ENCODE measurements around the gene CREB3L2. TPM values are rescaled to one million over a fixed set of nuclear protein-coding genes. Genes with fewer than 3 reads are reported as not detected.
"Not testable (repeated sequence)": the region's sequence is repeated elsewhere in the genome, so short reads cannot be mapped to it uniquely, and the experiment has no call there.

Gene CREB3L2
- total and polyA plus RNA-seq, 2 donors (not counting 1 experiment from before 2014, with no cell fraction given) = 13.8 to 25.1 TPM

GRCh38 chr7:138040063-138040462, 38.2 kb upstream of the CREB3L2 start:
- H3K4me3 ChIP-seq (ENCODE audit: control extremely low read depth in 1 of 5, extremely low read depth in 1 of 5, insufficient read depth in 1 of 5, low read depth in 2 of 5, low read length in 4 of 5); H3K27ac Mint-ChIP-seq; H3K36me3 ChIP-seq (replicated peaks in 1 of 2; ENCODE audit: control extremely low read depth in 1 of 2, control insufficient read depth in 1 of 2, extremely low read depth in 1 of 2, insufficient read depth in 2 of 2, low read length in 1 of 2); POLR2A ChIA-PET; H3K9ac ChIP-seq (ENCODE audit: low read length); ATAC-seq (ENCODE audit: low read depth); H3K27me3 Mint-ChIP-seq; H3K4me1 ChIP-seq (ENCODE audit: control insufficient read depth in 2 of 2, insufficient read depth in 2 of 2, low read length in 2 of 2); H3K27ac ChIP-seq (ENCODE audit: low read length in 2 of 2); H3K9me3 Mint-ChIP-seq (ENCODE audit: insufficient read depth); H3K4me2 ChIP-seq (replicated peaks; ENCODE audit: low read depth, low read length, poor library complexity, severe bottlenecking); H2AFZ ChIP-seq (ENCODE audit: insufficient read depth, low read depth, low read length, poor library complexity, severe bottlenecking); H3K79me2 ChIP-seq (ENCODE audit: control insufficient read depth, insufficient read depth, low read length); H3K9me3 ChIP-seq (ENCODE audit: control extremely low read depth in 1 of 3, control insufficient read depth in 2 of 3, insufficient read depth in 1 of 3, low read length in 2 of 3); DNase-seq; H3K27me3 ChIP-seq (replicated peaks in 1 of 4; ENCODE audit: control extremely low read depth in 1 of 4, control insufficient read depth in 3 of 4, insufficient read depth in 4 of 4, low read length in 3 of 4); intact Hi-C loops (cut with micrococcal nuclease); H4K20me1 ChIP-seq (ENCODE audit: control insufficient read depth, insufficient read depth, low read length, poor library complexity, severe bottlenecking): not testable (repeated sequence)
- CTCF ChIA-PET = interaction anchor here (1.0 kb wide), 1 partner anchor 31 kb away, joined by 3 read pairs; no protein-coding TSS in a partner anchor
- Mint-ChIP-seq H3K4me1 (peaks cover 25% of the 10 kb centered on the region), H3K4me3 (peak overlapping the region; percentile 8)
- no CpG with 5 or more reads among the region's 1 CpG for WGBS (ENCODE audit: insufficient coverage)

DNA sequence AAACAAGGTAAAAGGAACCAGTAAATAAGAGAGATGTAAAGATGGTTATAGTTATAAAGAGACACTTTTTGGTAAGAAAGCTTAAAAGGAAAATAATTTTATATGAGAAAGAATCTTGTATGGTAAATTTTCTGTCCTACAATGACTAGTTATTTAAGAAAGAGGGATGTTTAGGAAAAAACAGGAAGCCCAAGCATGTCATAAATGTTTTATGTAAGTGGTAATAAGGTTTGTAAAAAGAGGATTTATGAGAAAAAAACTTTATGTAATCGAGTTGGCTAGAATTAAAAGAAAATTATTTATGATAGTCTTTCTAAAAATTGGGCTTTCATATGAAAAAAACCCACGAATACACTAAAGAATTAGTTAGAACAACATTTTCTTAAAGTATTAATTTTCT, 34.2 kb upstream of the CREB3L2 start:
- TF ChIP-seq, protein P1, sequence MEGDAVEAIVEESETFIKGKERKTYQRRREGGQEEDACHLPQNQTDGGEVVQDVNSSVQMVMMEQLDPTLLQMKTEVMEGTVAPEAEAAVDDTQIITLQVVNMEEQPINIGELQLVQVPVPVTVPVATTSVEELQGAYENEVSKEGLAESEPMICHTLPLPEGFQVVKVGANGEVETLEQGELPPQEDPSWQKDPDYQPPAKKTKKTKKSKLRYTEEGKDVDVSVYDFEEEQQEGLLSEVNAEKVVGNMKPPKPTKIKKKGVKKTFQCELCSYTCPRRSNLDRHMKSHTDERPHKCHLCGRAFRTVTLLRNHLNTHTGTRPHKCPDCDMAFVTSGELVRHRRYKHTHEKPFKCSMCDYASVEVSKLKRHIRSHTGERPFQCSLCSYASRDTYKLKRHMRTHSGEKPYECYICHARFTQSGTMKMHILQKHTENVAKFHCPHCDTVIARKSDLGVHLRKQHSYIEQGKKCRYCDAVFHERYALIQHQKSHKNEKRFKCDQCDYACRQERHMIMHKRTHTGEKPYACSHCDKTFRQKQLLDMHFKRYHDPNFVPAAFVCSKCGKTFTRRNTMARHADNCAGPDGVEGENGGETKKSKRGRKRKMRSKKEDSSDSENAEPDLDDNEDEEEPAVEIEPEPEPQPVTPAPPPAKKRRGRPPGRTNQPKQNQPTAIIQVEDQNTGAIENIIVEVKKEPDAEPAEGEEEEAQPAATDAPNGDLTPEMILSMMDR (IDR thresholded peaks at IDR 0.05) = no peak
- no peak for TF ChIP-seq EZH2 (IDR thresholded peaks at IDR 0.05; ENCODE audit: borderline replicate concordance, insufficient read depth, low read depth, low read length, poor library complexity, severe bottlenecking)
- Mint-ChIP-seq H3K27ac (no peak overlapping the region), H3K9me3 (ENCODE audit: insufficient read depth) (peaks cover 3% of the 10 kb centered on the region), H3K4me1 (peaks cover 49% of the 10 kb centered on the region), H3K4me3 (no peak overlapping the region), H3K27me3 (peaks cover 4% of the 10 kb centered on the region)
- H3K9me3 ChIP-seq (ENCODE audit: control extremely low read depth in 1 of 3, control insufficient read depth in 2 of 3, insufficient read depth in 1 of 3, low read length in 2 of 3) = peaks cover 0 to 10% (median 0%) of the 10 kb centered on the region in 3 donors
- no peak overlapping the region for H3K9ac ChIP-seq (ENCODE audit: low read length)
- WGBS (ENCODE audit: insufficient coverage) = no CpG with 5 or more reads among the region's 2 CpGs
- H2AFZ ChIP-seq (ENCODE audit: insufficient read depth, low read depth, low read length, poor library complexity, severe bottlenecking) = no peak overlapping the region
- H4K20me1 ChIP-seq (ENCODE audit: control insufficient read depth, insufficient read depth, low read length, poor library complexity, severe bottlenecking) = no peaks in the 10 kb centered on the region
- ATAC-seq (ENCODE audit: low read depth) (no peak), DNase-seq (no peak)
- no peaks in the 10 kb centered on the region for H3K79me2 ChIP-seq (ENCODE audit: control insufficient read depth, insufficient read depth, low read length)
- no peak overlapping the region for H3K4me3 ChIP-seq (ENCODE audit: control extremely low read depth in 1 of 5, extremely low read depth in 1 of 5, insufficient read depth in 1 of 5, low read depth in 2 of 5, low read length in 4 of 5)
- ChIA-PET POLR2A (no interaction called here), CTCF (no interaction called here)
- peaks cover 28 to 35% of the 10 kb centered on the region in 2 donors for H3K4me1 ChIP-seq (ENCODE audit: control insufficient read depth in 2 of 2, insufficient read depth in 2 of 2, low read length in 2 of 2)
- no peaks in the 10 kb centered on the region for H3K27me3 ChIP-seq (replicated peaks in 1 of 4; ENCODE audit: control extremely low read depth in 1 of 4, control insufficient read depth in 3 of 4, insufficient read depth in 4 of 4, low read length in 3 of 4)
- no peaks in the 10 kb centered on the region for H3K36me3 ChIP-seq (replicated peaks in 1 of 2; ENCODE audit: control extremely low read depth in 1 of 2, control insufficient read depth in 1 of 2, extremely low read depth in 1 of 2, insufficient read depth in 2 of 2, low read length in 1 of 2)
- H3K27ac ChIP-seq (ENCODE audit: low read length in 2 of 2) = no peak overlapping the region
- intact Hi-C loops (cut with micrococcal nuclease) = no loop called here
- H3K4me2 ChIP-seq (replicated peaks; ENCODE audit: low read depth, low read length, poor library complexity, severe bottlenecking) = no peak overlapping the region

Data from B cell (primary cell).